WTC11 (cell line): ENCODE measurements around the gene PPP1R3F.

ENCODE experiments used
- CREB1 ChIP-seq: sonication (generic); formaldehyde crosslinking; IDR thresholded peaks from 2 replicates; pipeline ENCODE4 v1.8.0; 2023; ENCODE audit warnings: mild to moderate bottlenecking, missing genetic modification reagents
- SMAD3 ChIP-seq: sonication (generic); formaldehyde crosslinking; IDR thresholded peaks from 2 replicates; pipeline ENCODE4 v1.8.0; 2022; ENCODE audit warnings: missing genetic modification reagents, mild to moderate bottlenecking, borderline replicate concordance
- SP1 ChIP-seq: sonication (generic); formaldehyde crosslinking; conservative IDR thresholded peaks from 2 replicates; pipeline ENCODE4 v1.8.1; 2022; ENCODE audit warnings: missing genetic modification reagents
- TF ChIP-seq, protein P1 (sequence below): fragments of 200-600 bp; IDR thresholded peaks from 2 replicates; pipeline ENCODE4 v1.8.0; 2022; ENCODE audit warnings: antibody characterized with exemption
- TF ChIP-seq, protein P2 (sequence below): sonication (generic); formaldehyde crosslinking; conservative IDR thresholded peaks from 2 replicates; pipeline ENCODE4 v1.8.1; 2023; ENCODE audit warnings: mild to moderate bottlenecking, low read depth, missing genetic modification reagents, moderate library complexity
- TF ChIP-seq, protein P3 (sequence below): fragments of 250-450 bp; sonication (Bioruptor Pico); IDR thresholded peaks from 2 replicates; pipeline ENCODE4 v1.9.0; 2021; ENCODE audit warnings: mild to moderate bottlenecking
- TF ChIP-seq, protein P4 (sequence below): sonication (generic); formaldehyde crosslinking; IDR thresholded peaks from 2 replicates; pipeline ENCODE4 v1.8.1; 2023; ENCODE audit warnings: mild to moderate bottlenecking, moderate library complexity, missing genetic modification reagents
- TF ChIP-seq, protein P5 (sequence below): fragments of 250-450 bp; sonication (Bioruptor Pico); IDR thresholded peaks from 2 replicates; pipeline ENCODE4 v2.1.2; 2022; ENCODE audit warnings: mild to moderate bottlenecking, moderate library complexity

DNA sequence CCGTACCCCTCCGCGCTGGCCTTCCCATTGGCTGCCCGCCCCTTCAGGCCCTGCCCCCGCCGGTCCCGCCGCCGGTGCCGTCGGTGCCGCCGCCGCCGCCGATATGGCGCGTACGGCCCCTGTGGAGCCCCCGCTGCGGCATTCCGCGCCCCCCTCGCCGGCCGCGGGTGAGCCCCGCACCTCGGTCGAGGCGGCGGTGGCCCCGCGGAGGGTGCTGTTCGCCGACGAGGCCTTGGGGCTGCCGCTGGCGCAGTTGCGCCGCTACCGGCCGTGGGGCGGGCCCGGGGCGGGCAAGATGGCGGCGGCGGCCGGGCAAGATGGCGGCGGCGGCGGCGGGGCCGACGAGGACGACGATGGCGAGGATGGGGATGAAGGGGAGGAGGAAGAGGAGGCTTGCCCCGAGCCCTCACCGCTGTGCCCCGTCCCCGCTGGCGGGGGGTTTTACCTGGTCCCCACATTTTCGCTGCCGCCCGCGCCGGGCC, at the start of gene PPP1R3F:
- no peak for TF ChIP-seq SMAD3 (CRISPR knock-in tag)
- TF ChIP-seq, protein P1, sequence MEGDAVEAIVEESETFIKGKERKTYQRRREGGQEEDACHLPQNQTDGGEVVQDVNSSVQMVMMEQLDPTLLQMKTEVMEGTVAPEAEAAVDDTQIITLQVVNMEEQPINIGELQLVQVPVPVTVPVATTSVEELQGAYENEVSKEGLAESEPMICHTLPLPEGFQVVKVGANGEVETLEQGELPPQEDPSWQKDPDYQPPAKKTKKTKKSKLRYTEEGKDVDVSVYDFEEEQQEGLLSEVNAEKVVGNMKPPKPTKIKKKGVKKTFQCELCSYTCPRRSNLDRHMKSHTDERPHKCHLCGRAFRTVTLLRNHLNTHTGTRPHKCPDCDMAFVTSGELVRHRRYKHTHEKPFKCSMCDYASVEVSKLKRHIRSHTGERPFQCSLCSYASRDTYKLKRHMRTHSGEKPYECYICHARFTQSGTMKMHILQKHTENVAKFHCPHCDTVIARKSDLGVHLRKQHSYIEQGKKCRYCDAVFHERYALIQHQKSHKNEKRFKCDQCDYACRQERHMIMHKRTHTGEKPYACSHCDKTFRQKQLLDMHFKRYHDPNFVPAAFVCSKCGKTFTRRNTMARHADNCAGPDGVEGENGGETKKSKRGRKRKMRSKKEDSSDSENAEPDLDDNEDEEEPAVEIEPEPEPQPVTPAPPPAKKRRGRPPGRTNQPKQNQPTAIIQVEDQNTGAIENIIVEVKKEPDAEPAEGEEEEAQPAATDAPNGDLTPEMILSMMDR, result no peak
- no peak; the same call in 1 of the 2 replicates for TF ChIP-seq SP1 (CRISPR knock-in tag)
- TF ChIP-seq, protein P2, sequence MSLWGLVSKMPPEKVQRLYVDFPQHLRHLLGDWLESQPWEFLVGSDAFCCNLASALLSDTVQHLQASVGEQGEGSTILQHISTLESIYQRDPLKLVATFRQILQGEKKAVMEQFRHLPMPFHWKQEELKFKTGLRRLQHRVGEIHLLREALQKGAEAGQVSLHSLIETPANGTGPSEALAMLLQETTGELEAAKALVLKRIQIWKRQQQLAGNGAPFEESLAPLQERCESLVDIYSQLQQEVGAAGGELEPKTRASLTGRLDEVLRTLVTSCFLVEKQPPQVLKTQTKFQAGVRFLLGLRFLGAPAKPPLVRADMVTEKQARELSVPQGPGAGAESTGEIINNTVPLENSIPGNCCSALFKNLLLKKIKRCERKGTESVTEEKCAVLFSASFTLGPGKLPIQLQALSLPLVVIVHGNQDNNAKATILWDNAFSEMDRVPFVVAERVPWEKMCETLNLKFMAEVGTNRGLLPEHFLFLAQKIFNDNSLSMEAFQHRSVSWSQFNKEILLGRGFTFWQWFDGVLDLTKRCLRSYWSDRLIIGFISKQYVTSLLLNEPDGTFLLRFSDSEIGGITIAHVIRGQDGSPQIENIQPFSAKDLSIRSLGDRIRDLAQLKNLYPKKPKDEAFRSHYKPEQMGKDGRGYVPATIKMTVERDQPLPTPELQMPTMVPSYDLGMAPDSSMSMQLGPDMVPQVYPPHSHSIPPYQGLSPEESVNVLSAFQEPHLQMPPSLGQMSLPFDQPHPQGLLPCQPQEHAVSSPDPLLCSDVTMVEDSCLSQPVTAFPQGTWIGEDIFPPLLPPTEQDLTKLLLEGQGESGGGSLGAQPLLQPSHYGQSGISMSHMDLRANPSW (CRISPR knock-in tag), result no peak
- no peak for TF ChIP-seq CREB1 (CRISPR knock-in tag)
- TF ChIP-seq, protein P3, sequence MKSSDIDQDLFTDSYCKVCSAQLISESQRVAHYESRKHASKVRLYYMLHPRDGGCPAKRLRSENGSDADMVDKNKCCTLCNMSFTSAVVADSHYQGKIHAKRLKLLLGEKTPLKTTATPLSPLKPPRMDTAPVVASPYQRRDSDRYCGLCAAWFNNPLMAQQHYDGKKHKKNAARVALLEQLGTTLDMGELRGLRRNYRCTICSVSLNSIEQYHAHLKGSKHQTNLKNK (CRISPR knock-in tag), result no peak
- TF ChIP-seq, protein P4, sequence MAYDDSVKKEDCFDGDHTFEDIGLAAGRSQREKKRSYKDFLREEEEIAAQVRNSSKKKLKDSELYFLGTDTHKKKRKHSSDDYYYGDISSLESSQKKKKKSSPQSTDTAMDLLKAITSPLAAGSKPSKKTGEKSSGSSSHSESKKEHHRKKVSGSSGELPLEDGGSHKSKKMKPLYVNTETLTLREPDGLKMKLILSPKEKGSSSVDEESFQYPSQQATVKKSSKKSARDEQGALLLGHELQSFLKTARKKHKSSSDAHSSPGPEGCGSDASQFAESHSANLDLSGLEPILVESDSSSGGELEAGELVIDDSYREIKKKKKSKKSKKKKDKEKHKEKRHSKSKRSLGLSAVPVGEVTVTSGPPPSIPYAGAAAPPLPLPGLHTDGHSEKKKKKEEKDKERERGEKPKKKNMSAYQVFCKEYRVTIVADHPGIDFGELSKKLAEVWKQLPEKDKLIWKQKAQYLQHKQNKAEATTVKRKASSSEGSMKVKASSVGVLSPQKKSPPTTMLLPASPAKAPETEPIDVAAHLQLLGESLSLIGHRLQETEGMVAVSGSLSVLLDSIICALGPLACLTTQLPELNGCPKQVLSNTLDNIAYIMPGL (CRISPR knock-in tag), result no peak
- TF ChIP-seq, protein P5, sequence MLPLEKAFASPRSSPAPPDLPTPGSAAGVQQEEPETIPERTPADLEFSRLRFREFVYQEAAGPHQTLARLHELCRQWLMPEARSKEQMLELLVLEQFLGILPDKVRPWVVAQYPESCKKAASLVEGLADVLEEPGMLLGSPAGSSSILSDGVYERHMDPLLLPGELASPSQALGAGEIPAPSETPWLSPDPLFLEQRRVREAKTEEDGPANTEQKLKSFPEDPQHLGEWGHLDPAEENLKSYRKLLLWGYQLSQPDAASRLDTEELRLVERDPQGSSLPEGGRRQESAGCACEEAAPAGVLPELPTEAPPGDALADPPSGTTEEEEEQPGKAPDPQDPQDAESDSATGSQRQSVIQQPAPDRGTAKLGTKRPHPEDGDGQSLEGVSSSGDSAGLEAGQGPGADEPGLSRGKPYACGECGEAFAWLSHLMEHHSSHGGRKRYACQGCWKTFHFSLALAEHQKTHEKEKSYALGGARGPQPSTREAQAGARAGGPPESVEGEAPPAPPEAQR, result no peak
